HEK293 (cell line): ENCODE results near the gene TMTC1.
A peak's percentile ranks its signal among the peaks of the same experiment; 100 is the strongest.

Experiments used
- CTCF ChIA-PET: fragments of 350-600 bp; formaldehyde crosslinking; extraction: SDS; loops from one replicate; lab custom pipeline; 2021; ENCODE audit warnings: antibody characterized with exemption; lab: Yijun Ruan, JAX
- POLR2A ChIA-PET: fragments of 300-600 bp; formaldehyde crosslinking; extraction: SDS; loops from one replicate; lab custom pipeline; 2020; ENCODE audit warnings: antibody characterized with exemption, inconsistent platforms; lab: Yijun Ruan, JAX
- H3K27ac ChIP-seq: fragments of 200-500 bp; sonication (Bioruptor generic); 2 replicates; pipeline ENCODE4 v1.5.1; 2014; ENCODE audit warnings: low read depth, low read length, control low read depth, inconsistent platforms; ENCODE audit errors: extremely low read depth
- H3K36me3 ChIP-seq, 2 experiments: fragments of 200-500 bp in 1 of 2; sonication (Bioruptor generic) in 1 of 2; 1 replicate in 1 of 2; 2 replicates in 1 of 2; pipeline ENCODE4 v1.5.1; 2014 to 2017; ENCODE audit warnings: inconsistent platforms in 2 of 2, low read length in 2 of 2; ENCODE audit not compliant: control insufficient read depth in 2 of 2, insufficient read depth in 1 of 2
- H3K4me1 ChIP-seq: fragments of 200-500 bp; sonication (Bioruptor generic); 2 replicates; pipeline ENCODE4 v1.5.1; 2014; ENCODE audit warnings: mild to moderate bottlenecking, low read length, inconsistent platforms; ENCODE audit not compliant: control insufficient read depth, insufficient read depth
- H3K4me3 ChIP-seq: 2 replicates; pipeline ENCODE4 v1.5.1; 2011; ENCODE audit warnings: low read depth, mild to moderate bottlenecking, control low read depth, low read length, moderate library complexity
- H3K9me3 ChIP-seq: fragments of 200-500 bp; sonication (Bioruptor generic); 2 replicates; pipeline ENCODE4 v1.5.1; 2014; ENCODE audit warnings: low read depth, low read length, inconsistent platforms; ENCODE audit not compliant: control insufficient read depth, insufficient read depth
- EGR2 ChIP-seq: fragments of 450-650 bp; formaldehyde crosslinking; IDR thresholded peaks from 2 replicates; pipeline ENCODE4 v1.5.1; 2016; ENCODE audit warnings: low read depth, missing biosample characterization, missing genetic modification characterization
- FEZF1 ChIP-seq: fragments of 450-650 bp; formaldehyde crosslinking; IDR thresholded peaks from 2 replicates; pipeline ENCODE4 v1.5.1; 2016; ENCODE audit warnings: missing biosample characterization, missing genetic modification characterization
- PRDM4 ChIP-seq: fragments of 450-650 bp; formaldehyde crosslinking; IDR thresholded peaks from 2 replicates; pipeline ENCODE4 v1.5.1; 2017; ENCODE audit warnings: missing biosample characterization, missing genetic modification characterization
- SCRT2 ChIP-seq: fragments of 450-650 bp; formaldehyde crosslinking; IDR thresholded peaks from 2 replicates; pipeline ENCODE4 v1.5.1; 2016; ENCODE audit warnings: missing biosample characterization, missing genetic modification characterization
- SP7 ChIP-seq: fragments of 450-650 bp; formaldehyde crosslinking; IDR thresholded peaks from 2 replicates; pipeline ENCODE4 v1.5.1; 2016; ENCODE audit warnings: missing biosample characterization, missing genetic modification characterization
- TSHZ1 ChIP-seq: fragments of 450-650 bp; formaldehyde crosslinking; IDR thresholded peaks from 2 replicates; pipeline ENCODE4 v1.5.1; 2016; ENCODE audit warnings: missing biosample characterization, missing genetic modification characterization, borderline replicate concordance
- ZBTB48 ChIP-seq: fragments of 450-650 bp; formaldehyde crosslinking; IDR thresholded peaks from 2 replicates; pipeline ENCODE4 v1.5.1; 2016; ENCODE audit warnings: missing biosample characterization, missing genetic modification characterization
- ZNF223 ChIP-seq: fragments of 450-650 bp; formaldehyde crosslinking; IDR thresholded peaks from 2 replicates; pipeline ENCODE4 v1.5.1; 2016; ENCODE audit warnings: missing biosample characterization, missing genetic modification characterization
- ZNF24 ChIP-seq: fragments of 450-650 bp; formaldehyde crosslinking; IDR thresholded peaks from 2 replicates; pipeline ENCODE4 v1.5.1; 2016; ENCODE audit warnings: missing biosample characterization, missing genetic modification characterization
- ZNF404 ChIP-seq: fragments of 450-650 bp; formaldehyde crosslinking; IDR thresholded peaks from 2 replicates; pipeline ENCODE4 v1.5.1; 2017; ENCODE audit warnings: missing biosample characterization, missing genetic modification characterization
- ZNF423 ChIP-seq: fragments of 450-650 bp; formaldehyde crosslinking; IDR thresholded peaks from 2 replicates; pipeline ENCODE4 v1.5.1; 2016; ENCODE audit warnings: missing biosample characterization, missing genetic modification characterization
- ZNF518A ChIP-seq: fragments of 450-650 bp; formaldehyde crosslinking; conservative IDR thresholded peaks from 2 replicates; pipeline ENCODE4 v1.5.1; 2016; ENCODE audit warnings: low read depth, missing biosample characterization, missing genetic modification characterization
- ZNF549 ChIP-seq: fragments of 450-650 bp; IDR thresholded peaks from 2 replicates; pipeline ENCODE4 v1.5.1; 2018; ENCODE audit warnings: missing biosample characterization, missing genetic modification characterization, mild to moderate bottlenecking, inconsistent platforms, moderate library complexity
- ZNF626 ChIP-seq: fragments of 450-650 bp; sonication (Bioruptor Pico); formaldehyde crosslinking; IDR thresholded peaks from 2 replicates; pipeline ENCODE4 v1.5.1; 2018; ENCODE audit warnings: missing biosample characterization, missing genetic modification characterization, inconsistent platforms
- ZNF664 ChIP-seq: fragments of 450-650 bp; formaldehyde crosslinking; IDR thresholded peaks from 2 replicates; pipeline ENCODE4 v1.5.1; 2016; ENCODE audit warnings: missing biosample characterization, missing genetic modification characterization
- ZXDB ChIP-seq: fragments of 450-650 bp; formaldehyde crosslinking; IDR thresholded peaks from 2 replicates; pipeline ENCODE4 v1.5.1; 2016; ENCODE audit warnings: missing biosample characterization, missing genetic modification characterization

Gene TMTC1

GRCh38 chr12:29750928-29751220, 32.9 kb downstream of the TMTC1 start:
- Histone ChIP-seq H3K9me3 (no peaks in the 10 kb centered on the region), H3K36me3 (peaks cover 0 to 7% of the 10 kb centered on the region in 2 experiments; a peak in 2 of 3 replicates), H3K4me1 (peaks cover 26% of the 10 kb centered on the region), H3K4me3 (no peak overlapping the region), H3K27ac (no peak overlapping the region)
- CTCF ChIA-PET, result no interaction called here
- TF ChIP-seq ZNF664 (tag by site-specific recombination) (no peak), EGR2 (tag by site-specific recombination) (no peak), ZNF223 (tag by site-specific recombination) (no peak), ZNF423 (tag by site-specific recombination) (no peak), ZNF626 (tag by site-specific recombination) (no peak), ZNF404 (tag by site-specific recombination) (no peak), ZNF549 (peak; percentile 70; the same call in 1 of the 2 replicates)
- POLR2A ChIA-PET, result no interaction called here

GRCh38 chr12:29750131-29750927, 33.4 kb downstream of the TMTC1 start:
- Histone ChIP-seq H3K4me3 (no peak overlapping the region), H3K36me3 (peaks cover 0 to 7% of the 10 kb centered on the region in 2 experiments; a peak in 2 of 3 replicates), H3K27ac (no peak overlapping the region), H3K9me3 (no peaks in the 10 kb centered on the region), H3K4me1 (peaks cover 21% of the 10 kb centered on the region)
- TF ChIP-seq ZBTB48 (tag by site-specific recombination) (no peak), PRDM4 (tag by site-specific recombination) (no peak), FEZF1 (tag by site-specific recombination) (0 out of 2 replicates have a peak, but pooled peaks have one; percentile 13)
- ChIA-PET POLR2A (no interaction called here), CTCF (no interaction called here)

- POLR2A ChIA-PET, result no interaction called here
- H3K4me1 ChIP-seq, result peaks cover 21% of the 10 kb centered on the region
- no peak for TF ChIP-seq TSHZ1
- TF ChIP-seq, all 188 proteins: peak for 0
- H3K9me3 ChIP-seq, result no peaks in the 10 kb centered on the region
- no peak overlapping the region for H3K4me3 ChIP-seq
- H3K36me3 ChIP-seq, result no peaks in the 10 kb centered on the region; a peak in 1 of 3 replicates
- no peak overlapping the region for H3K27ac ChIP-seq
- CTCF ChIA-PET, result interaction anchor here (0.6 kb wide), 1 partner anchor 145 kb away, joined by 3 read pairs; no protein-coding TSS in a partner anchor
These were observed 39.4 kb downstream of the TMTC1 start for GRCh38 chr12:29744365-29744764.

GRCh38 chr12:29743801-29744200, 39.9 kb downstream of the TMTC1 start:
- H3K36me3 ChIP-seq, result no peaks in the 10 kb centered on the region; a peak in 1 of 3 replicates
- peaks cover 21% of the 10 kb centered on the region for H3K4me1 ChIP-seq
- ChIA-PET CTCF (no interaction called here), POLR2A (no interaction called here)
- H3K9me3 ChIP-seq, result no peaks in the 10 kb centered on the region
- no peak overlapping the region for H3K27ac ChIP-seq
- no peak overlapping the region for H3K4me3 ChIP-seq
- TF ChIP-seq ZNF24 (tag by site-specific recombination) (peak; percentile 62; the same call in 1 of the 2 replicates), ZXDB (tag by site-specific recombination) (peak; percentile 50; the same call in 1 of the 2 replicates), SP7 (tag by site-specific recombination) (peak; percentile 59), SCRT2 (tag by site-specific recombination) (peak; percentile 76), ZNF518A (tag by site-specific recombination) (no peak)
